Skin epidermis (tissue), 12 donors: ENCODE results near the gene HSD11B1.

Source experiments
- H3K27ac ChIP-seq, 21 experiments: fragments of 200-600 bp; sonication (generic) in 11 of 21; one replicate each; pipeline ENCODE4 v1.5.0; 2020; ENCODE audit warnings: mild to moderate bottlenecking in 3 of 21, inconsistent platforms in 2 of 21, moderate library complexity in 2 of 21
- H3K4me3 ChIP-seq, 7 experiments: fragments of 200-600 bp; sonication (generic) in 2 of 7; one replicate each; pipeline ENCODE4 v1.5.0; 2020; ENCODE audit warnings: inconsistent platforms in 2 of 7, mild to moderate bottlenecking in 2 of 7, moderate library complexity in 1 of 7

Gene HSD11B1

DNA sequence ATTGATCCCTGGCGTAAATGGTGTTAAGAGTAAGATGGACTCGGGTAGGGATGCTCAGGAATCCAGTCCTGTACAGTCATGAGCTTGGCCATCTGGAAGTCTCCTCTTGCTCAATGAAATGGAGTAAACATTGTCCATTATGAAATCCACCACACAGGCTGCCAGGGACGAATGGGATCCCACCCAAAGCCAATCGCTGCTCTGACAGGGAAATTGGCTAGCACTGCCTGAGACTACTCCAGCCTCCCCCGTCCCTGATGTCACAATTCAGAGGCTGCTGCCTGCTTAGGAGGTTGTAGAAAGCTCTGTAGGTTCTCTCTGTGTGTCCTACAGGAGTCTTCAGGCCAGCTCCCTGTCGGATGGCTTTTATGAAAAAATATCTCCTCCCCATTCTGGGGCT lies at the start of gene HSD11B1:
Gene HSD11B1 (plus strand): TSS at position 263 of the 400 bp plus-strand sequence. CDS start 97 bp downstream, at position 360.
- H3K4me3 ChIP-seq, result peak within 1 kb of the TSS in 2 of 7 experiments; percentile 4 to 9
- peak within 1 kb of the TSS in 5 of 21 experiments; percentile 13 to 62 (median 47) for H3K27ac ChIP-seq

DNA sequence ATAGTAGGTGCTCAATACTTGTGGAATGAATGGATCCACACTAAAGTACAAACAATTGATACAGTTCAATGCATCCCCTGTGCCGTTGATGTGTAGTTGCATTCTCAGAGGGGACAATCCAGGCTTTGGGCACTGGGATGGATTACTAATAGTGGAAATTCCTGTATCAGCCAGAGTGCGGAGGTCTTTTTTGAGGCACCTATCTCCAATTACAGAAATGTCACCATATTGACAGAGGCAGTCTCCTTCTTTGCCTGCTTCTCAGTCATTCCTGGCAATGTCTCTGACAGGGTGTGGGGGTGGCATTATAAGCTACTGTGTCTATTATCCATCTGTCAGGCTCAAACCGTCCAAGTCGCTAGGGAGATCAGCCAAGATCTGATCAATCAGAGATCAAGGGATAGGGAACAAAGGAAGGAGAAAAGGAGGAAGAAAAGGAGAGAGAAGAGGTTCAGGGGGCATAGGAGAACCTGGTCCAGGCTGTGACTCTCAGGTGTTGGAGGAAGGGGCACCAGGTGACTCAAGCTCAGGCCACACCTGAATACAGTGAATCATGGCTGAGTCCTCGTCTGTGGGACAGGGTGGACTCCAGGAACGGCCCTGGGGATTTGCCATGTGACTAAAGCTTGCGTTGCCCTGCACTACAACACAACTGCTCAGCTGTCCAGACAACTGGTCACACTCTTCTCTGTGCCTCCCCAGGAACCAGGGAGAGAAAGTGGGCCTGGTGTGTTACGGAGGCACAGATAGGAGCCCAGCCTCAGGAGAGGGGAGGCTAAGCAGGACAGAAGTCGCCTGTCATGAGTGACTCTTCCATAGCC lies 49.0 kb upstream of the HSD11B1 start:
- peak overlapping the region in 1 of 21 experiments; percentile 87 for H3K27ac ChIP-seq
- H3K4me3 ChIP-seq, result no peak overlapping the region

DNA sequence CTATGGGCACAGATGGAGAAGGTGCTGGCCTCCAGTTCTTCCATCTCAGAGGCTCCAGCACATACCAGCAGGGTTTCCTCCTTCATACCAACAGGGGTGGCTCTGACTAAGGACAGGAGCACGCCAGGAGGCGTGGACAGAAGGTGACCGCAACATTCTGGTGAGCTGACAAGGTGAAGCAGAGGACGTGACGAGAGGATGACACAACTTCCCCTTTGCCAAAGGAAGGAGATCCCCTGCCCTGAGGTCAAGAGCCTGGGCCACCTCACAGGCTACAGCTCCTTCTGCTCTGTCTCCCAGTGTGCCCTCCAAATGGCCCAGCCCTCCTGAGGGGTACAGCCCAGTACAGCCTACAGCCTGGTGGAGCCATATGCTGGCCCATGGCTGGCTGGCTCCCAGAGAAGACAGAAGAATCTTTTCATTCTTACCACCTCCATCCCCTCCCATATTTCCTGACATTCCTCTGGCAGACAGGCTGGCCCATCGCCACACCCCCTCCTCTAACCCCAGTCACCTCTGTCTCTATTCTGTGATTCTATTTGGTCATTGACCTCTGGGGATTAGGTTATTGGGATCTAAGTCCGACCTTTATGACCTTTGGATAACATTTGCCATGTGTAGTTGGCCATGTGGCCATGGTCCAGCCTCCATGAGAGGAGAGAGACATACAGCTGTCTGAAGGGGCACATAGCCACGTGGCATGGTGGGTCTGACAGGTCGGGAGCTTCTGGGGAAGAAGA lies 47.3 kb upstream of the HSD11B1 start:
- H3K4me3 ChIP-seq, result no peak overlapping the region
- peak overlapping the region in 7 of 21 experiments; percentile 16 to 75 (median 54) for H3K27ac ChIP-seq

DNA sequence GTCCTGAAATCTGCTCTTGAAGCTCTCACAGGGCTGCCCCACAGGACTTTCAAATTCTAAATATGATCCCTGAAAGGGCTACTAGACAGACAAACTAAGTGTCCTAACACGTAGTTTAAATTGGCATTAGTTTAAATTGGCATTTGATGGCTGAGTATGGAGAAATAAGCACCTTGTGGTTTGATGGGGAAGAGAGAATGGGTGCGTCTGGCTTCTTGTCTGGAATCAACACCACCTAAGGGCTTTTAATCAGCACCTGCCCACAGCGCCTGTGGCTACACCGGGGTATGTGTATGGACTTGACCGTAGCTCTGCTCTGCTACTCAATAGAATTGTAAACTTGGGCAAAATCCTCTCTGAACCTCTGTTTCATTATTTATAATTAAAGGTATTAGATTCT lies 46.7 kb upstream of the HSD11B1 start:
- H3K27ac ChIP-seq, result peak overlapping the region in 7 of 21 experiments; percentile 16 to 75 (median 54)

DNA sequence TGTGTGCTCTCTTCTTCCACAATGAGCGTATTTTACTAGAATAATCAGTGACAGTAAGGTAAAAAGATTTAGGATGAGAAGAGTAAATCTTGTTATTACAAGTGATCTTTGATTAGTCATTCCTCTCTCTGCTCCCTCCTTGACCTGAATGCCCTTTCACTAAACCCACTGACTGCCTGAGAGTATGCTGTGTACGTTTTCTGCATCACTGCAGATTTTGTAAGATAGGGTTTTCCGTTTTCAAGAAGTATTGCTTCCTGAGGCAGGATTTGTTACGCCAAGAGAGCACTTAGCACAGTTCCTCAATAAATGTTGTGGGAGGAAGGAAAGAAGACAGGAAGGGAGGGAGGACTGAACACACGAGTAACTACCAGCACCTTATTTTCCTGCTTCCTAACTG lies 44.7 kb upstream of the HSD11B1 start:
- Histone ChIP-seq H3K27ac (peak overlapping the region in 3 of 21 experiments; percentile 0 to 57 (median 7)), H3K4me3 (no peak overlapping the region)

More for the DNA sequence above, 46.7 kb upstream of the HSD11B1 start:
- no peak overlapping the region for H3K4me3 ChIP-seq

DNA sequence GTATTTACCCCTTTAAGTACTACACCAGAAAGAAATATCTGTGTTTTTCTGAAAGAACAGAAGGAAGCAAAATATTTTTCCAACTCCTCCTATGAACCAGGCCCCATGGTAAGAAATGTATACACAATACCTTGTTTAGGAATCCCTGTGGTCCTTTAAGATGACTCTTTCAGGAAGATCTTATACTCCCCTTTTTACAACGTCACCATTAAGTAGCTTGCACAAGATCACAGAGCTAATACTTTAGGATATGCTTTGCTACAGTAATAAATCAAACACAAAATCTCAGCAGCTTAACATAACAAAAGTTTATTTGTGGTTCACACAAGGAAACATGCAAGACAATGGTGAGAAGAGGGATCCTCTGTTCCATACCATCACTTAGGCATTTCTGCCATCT lies 43.6 kb upstream of the HSD11B1 start:
- H3K27ac ChIP-seq, result peak overlapping the region in 1 of 21 experiments; percentile 5

DNA sequence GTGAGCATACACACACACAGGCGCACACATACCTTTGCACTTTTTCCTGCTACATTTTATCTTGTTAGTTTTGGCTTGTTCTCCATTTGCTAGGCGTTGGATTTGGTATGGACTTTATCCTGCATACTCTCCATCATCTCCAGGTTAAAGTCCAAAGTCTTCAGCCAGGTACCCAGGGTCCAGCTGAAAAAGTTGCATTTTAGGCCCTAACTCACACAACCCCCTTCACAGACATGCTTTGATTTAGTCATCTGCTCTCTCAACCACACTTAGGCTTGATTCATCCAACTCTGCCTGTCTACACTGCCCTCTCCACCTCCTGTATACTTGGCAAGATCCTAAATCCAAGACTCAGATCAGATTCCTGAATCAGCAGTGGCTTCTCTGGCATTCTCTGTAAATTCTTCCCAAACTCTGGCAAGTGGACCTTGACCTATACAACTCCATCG lies 41.7 kb upstream of the HSD11B1 start:
- H3K4me3 ChIP-seq, result no peak overlapping the region

More for the DNA sequence above, 43.6 kb upstream of the HSD11B1 start:
- no peak overlapping the region for H3K4me3 ChIP-seq

DNA sequence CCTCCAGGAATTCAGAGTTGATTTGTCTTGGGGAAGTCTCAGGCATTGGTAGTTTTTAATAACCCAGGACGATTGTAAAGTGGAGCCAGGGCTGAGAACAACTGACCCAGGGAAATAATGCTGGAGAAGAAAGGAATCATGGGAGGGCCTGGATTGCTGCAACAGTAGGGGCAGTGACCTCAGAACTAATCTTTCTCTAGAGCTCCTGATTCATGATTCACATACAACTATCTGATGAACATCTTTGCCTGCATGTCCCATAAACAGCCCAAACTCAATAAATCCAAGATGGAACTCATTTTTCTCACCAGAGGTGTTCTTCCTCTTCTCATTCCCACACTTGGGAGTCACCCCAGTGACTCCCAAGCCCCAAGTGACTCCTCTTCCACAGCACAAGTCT lies 37.5 kb upstream of the HSD11B1 start:
- Histone ChIP-seq H3K4me3 (no peak overlapping the region), H3K27ac (no peak overlapping the region)

More for the DNA sequence above, 41.7 kb upstream of the HSD11B1 start:
- H3K27ac ChIP-seq, result no peak overlapping the region

DNA sequence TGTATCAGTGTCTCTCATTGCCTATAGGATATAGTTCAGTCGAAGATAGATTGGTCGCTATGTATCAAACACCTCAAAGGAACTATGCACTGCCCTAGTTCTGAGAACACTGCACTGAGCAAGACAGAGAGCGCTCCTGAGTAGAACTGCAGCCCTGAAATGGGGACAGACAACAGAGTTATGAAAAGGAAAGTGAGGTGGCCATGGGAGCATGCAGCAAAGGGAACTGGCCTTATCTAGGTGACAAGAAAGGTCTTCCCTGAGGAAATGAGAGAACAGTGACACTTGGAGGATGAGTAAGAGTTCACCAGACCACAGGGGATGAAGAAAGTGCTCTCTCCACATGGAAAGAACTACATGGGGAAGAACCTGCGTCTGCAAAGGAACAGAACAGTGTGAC lies 36.9 kb upstream of the HSD11B1 start:
- Histone ChIP-seq H3K4me3 (no peak overlapping the region), H3K27ac (no peak overlapping the region)

DNA sequence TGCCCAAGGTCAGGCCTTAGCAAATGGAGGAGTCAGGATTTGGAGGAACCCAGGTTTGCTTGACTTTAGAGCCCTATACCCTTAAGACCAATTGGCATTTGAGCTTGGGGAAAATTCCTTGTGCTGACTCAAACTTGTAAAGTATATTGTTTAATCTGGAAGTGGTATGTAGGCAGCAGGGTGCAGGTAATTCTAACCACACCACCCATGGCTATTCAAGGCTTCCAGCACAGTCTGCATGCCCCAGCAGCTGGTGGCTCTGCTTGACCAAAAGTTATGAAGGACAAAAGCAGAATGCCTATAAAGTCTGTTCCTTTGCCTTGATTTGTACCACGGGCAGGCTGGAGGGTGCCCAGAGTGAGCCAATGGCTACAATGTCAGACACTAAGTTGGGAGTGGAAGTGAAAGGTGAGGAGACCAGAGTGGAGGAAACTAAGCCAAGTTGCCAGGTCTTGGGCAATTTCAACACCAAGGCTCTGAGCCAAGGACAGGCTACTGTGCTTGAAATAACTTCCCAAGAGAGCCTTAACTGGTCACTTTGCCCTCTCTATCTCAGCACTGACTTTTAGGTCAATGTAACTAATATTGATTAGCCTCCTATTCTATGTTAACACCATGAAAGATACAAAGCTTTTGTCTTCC lies 34.1 kb upstream of the HSD11B1 start:
- H3K4me3 ChIP-seq, result no peak overlapping the region
- H3K27ac ChIP-seq, result no peak overlapping the region

DNA sequence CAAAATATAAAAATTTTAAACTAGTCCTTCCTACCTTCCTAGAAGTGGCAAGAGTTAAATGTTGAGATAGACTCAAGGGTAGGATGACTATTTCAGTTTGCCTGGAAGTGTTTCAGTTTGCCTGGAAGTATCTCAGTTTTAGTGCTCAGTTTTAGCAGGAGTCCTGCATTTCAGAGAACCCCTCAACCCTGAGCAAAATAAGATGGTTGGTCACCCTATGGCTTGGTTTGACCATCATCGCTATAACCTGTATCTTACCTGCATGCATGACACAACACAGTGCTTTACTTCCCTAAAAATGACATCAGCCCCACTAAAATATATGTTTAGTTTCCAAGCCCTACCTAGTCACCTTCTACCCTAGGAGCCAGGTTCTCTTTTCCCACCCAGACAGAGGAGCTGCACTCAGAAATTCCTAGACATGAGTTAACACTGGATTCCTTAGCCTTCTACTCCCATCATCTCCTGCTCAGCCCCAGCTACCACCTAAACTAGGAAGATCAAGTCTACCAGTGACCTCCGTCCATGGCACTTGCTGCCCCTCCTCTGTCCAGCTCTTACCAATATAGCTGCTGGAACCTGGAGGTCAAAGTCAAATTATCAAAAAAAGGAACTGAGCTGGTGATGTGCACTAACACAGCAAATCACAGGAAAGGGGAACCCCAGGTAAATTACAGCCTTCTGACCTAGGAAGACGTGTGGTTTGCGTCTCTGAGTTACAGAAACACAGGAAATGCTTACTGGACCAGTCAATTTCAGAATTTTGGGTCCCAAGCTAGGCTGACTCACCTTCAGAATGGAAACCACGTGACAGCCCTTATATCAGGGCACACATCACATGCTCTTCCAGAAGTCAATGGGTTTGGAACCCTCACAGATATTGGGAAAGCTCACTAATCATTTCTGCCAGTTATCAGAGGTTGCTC lies 31.7 kb upstream of the HSD11B1 start:
- peak overlapping the region in 5 of 21 experiments; percentile 6 to 70 (median 32) for H3K27ac ChIP-seq
- H3K4me3 ChIP-seq, result no peak overlapping the region

DNA sequence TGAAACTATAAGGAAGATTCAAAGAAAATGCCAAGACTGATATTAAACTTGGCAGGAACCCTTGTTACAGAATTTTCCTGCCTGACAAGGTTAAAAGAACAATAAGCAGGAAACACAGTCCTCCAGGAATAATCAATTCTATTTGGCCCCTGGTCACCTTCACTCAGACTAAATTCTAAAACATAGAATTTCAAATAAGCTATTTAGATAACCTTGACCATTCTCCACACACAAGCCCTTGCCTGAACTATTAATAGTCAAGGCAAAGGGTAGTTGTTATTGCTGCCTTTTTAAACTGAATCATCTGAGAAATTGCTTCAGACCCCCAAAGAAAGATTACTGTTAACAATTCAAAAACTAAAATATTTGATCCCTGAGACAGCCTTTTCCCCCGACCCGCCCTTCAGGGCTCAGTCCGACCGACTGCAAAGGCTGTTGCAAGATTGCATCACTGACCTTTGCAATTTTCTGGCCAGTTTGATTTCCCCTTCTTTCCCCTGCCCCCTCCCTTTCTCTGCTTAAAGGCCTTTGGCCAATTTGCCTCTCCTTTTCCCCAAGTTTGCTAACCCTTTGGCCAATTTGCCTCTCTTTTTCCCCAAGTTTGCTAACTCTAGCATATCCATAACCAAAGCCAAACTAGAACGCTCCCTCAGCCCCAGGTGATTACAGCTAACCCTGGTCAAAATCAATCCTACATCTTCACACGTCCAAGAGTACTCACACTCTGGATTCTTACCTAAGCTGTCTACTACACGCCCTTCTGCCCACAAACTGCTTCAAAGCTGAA lies 30.8 kb upstream of the HSD11B1 start:
- H3K4me3 ChIP-seq, result no peak overlapping the region
- peak overlapping the region in 9 of 21 experiments; percentile 10 to 70 (median 56) for H3K27ac ChIP-seq

DNA sequence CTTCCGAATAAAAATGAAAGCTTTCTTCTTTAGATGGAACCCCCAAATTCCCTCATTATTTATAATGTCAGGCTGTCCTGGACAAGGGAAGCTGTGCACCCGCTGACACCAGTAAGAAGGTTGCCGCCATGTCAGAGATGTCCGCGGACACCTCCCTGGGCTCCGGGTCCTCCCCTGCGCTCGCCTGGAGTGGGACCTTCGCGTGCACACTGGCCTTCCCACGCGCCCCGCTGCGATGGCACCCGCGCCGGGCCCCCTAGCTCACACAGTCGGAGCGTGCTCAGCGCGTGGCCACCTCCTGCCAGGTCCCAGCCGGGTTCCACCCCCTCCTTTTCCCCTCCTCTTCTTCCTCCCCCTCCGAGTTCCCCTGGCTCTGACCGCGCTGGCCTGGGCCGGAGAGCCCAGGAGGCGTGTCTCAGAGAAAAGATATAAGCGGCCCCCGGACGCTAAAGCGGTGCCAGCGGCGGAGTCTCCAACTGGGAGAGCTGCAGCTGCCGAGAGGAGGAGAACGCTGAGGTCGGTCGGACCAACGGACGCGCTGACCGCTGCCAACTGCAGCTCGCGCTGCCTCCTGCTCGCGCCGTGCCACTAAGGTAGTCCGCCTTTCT lies 29.6 kb upstream of the HSD11B1 start, which contains the start of gene G0S2:
Gene G0S2 (plus strand): TSS at position 456 of the 608 bp plus-strand sequence. CDS start 273 bp downstream, outside the sequence.
- Histone ChIP-seq H3K27ac (peak within 1 kb of the TSS in 11 of 21 experiments; percentile 10 to 70 (median 39)), H3K4me3 (peak within 1 kb of the TSS; percentile 18 to 38 (median 24))

DNA sequence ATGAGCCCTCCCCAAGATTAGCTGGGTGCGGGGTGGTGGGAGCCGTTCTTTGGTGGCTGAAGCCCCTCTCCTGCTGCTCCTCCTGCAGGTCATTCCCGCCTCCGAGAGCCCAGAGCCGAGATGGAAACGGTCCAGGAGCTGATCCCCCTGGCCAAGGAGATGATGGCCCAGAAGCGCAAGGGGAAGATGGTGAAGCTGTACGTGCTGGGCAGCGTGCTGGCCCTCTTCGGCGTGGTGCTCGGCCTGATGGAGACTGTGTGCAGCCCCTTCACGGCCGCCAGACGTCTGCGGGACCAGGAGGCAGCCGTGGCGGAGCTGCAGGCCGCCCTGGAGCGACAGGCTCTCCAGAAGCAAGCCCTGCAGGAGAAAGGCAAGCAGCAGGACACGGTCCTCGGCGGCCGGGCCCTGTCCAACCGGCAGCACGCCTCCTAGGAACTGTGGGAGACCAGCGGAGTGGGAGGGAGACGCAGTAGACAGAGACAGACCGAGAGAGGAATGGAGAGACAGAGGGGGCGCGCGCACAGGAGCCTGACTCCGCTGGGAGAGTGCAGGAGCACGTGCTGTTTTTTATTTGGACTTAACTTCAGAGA lies 29.0 kb upstream of the HSD11B1 start:
- H3K27ac ChIP-seq, result peak overlapping the region in 8 of 21 experiments; percentile 10 to 66 (median 24)

DNA sequence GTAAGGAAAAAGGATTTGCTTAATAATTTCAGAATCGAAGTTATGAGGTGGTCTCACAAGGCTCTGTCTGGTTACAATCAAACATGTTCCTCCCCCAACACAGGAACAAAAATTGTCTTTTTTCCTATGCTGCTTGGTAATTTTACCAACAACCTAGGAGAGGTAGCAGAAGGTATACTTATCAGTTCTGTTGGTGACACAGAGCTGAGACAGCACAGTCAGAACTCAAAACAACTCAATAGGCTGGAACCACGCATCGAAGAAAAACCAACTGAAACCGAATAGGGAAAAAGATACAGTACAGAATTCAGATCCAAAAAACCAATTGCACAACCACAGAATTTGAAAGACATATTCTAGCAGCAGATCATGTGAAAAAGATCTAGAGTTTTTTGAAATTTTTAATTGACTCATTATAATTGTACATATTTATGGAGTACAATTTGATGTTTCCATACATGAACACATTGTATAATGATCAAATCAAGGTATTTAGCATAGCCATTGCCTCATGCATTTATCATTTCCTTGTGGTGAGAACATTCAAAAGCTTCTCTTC lies 25.6 kb upstream of the HSD11B1 start:
- Histone ChIP-seq H3K27ac (no peak overlapping the region), H3K4me3 (no peak overlapping the region)

More for the DNA sequence above, 29.0 kb upstream of the HSD11B1 start:
- H3K4me3 ChIP-seq, result peak overlapping the region; percentile 18 to 38 (median 24)

DNA sequence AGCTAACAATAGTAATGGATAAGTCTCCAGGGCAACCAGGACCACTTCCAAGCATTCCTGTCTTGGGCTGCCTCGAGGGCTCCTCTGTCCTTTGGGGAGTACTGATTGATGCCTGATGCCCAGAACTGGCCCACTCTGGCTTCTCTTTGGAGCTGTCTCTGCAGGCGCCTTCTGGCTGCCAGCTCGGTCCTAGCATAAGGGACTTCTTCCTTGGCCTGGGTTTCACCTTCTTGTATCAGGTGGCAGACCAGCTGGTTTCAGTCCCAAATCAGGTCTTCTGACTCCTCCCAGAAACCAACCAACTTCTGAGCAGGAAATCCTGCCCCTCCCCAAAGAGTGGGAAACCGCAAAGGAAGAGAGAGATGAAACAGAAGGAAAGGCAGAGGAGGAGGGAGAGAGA lies 18.8 kb upstream of the HSD11B1 start:
- H3K4me3 ChIP-seq, result no peak overlapping the region
- H3K27ac ChIP-seq, result peak overlapping the region in 1 of 21 experiments; percentile 10

DNA sequence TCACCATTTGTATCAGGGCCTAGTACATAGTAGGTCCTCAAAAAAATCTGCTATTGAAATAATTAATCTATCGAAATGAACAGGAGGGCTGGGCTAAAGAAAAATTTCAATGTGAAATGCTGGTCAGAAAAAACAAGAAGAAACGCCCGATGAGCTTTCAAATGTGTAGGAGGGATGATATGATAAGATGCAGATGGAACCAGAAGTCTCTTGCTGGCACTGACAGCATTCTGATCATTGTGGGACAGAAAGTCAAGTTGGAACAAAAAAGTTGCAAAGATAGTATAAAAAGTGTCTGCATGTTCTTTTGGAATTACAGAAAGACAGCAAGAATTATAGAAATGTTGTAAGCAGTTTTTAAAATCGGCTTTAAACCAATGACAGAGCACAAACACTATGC lies 18.3 kb upstream of the HSD11B1 start:
- no peak overlapping the region for H3K4me3 ChIP-seq
- no peak overlapping the region for H3K27ac ChIP-seq
